Measurements from ENCODE around the gene WDR93.

Gene WDR93

GRCh38 chr15:89667706-89667960, 23.0 kb upstream of the WDR93 start:
- no peak for TF ChIP-seq CTCF (IDR thresholded peaks at IDR 0.05; ENCODE audit: control insufficient read depth, insufficient read depth, low read depth, low read length, missing control alignments)
- DNase-seq (ENCODE audit: low read depth) = no peak
- H3K4me3 ChIP-seq (ENCODE audit: control insufficient read depth, low read depth, low read length) = no peak overlapping the region

- DNase-seq (ENCODE audit: low read depth) = no peak
- H3K4me3 ChIP-seq (ENCODE audit: control insufficient read depth, low read depth, low read length) = no peak overlapping the region
- no peak for TF ChIP-seq CTCF (IDR thresholded peaks at IDR 0.05; ENCODE audit: control insufficient read depth, insufficient read depth, low read depth, low read length, missing control alignments)
Observed at GRCh38 chr15:89668171-89668570, 22.4 kb upstream of the WDR93 start.

- no peak for TF ChIP-seq CTCF (IDR thresholded peaks at IDR 0.05; ENCODE audit: control insufficient read depth, insufficient read depth, low read depth, low read length, missing control alignments)
- H3K4me3 ChIP-seq (ENCODE audit: control insufficient read depth, low read depth, low read length) = no peak overlapping the region
- DNase-seq (ENCODE audit: low read depth) = no peak
Observed at GRCh38 chr15:89669309-89669865, 21.2 kb upstream of the WDR93 start.

GRCh38 chr15:89669941-89670340, 20.7 kb upstream of the WDR93 start:
- TF ChIP-seq CTCF (IDR thresholded peaks at IDR 0.05; ENCODE audit: control insufficient read depth, insufficient read depth, low read depth, low read length, missing control alignments) = no peak
- no peak overlapping the region for H3K4me3 ChIP-seq (ENCODE audit: control insufficient read depth, low read depth, low read length)
- DNase-seq (ENCODE audit: low read depth) = no peak

- no peak for DNase-seq (ENCODE audit: low read depth)
- no peak overlapping the region for H3K4me3 ChIP-seq (ENCODE audit: control insufficient read depth, low read depth, low read length)
- no peak for TF ChIP-seq CTCF (IDR thresholded peaks at IDR 0.05; ENCODE audit: control insufficient read depth, insufficient read depth, low read depth, low read length, missing control alignments)
Observed at GRCh38 chr15:89670971-89671560, 19.5 kb upstream of the WDR93 start.

GRCh38 chr15:89671687-89672086, 18.9 kb upstream of the WDR93 start:
- H3K4me3 ChIP-seq (ENCODE audit: control insufficient read depth, low read depth, low read length) = no peak overlapping the region
- DNase-seq (ENCODE audit: low read depth) = no peak
- no peak for TF ChIP-seq CTCF (IDR thresholded peaks at IDR 0.05; ENCODE audit: control insufficient read depth, insufficient read depth, low read depth, low read length, missing control alignments)

Data from AG09309 (cell line).